Muscle layer of colon (tissue), 2 donors: ENCODE results near the gene ALPK3.
"Not testable (repeated sequence)": the region's sequence is repeated elsewhere in the genome, so short reads cannot be mapped to it uniquely, and the experiment has no call there.

Source experiments
- H3K27ac ChIP-seq: one replicate; pipeline ENCODE4 v1.7.0; 2013; ENCODE audit warnings: low read depth, mild to moderate bottlenecking, low read length, moderate library complexity
- H3K27me3 ChIP-seq, 2 donors: one replicate each; pipeline ENCODE4 v1.7.0; 2013; ENCODE audit warnings: low read length in 2 of 2, mild to moderate bottlenecking in 2 of 2; ENCODE audit not compliant: insufficient read depth in 2 of 2, control insufficient read depth in 1 of 2
- H3K36me3 ChIP-seq: one replicate; pipeline ENCODE4 v1.7.0; 2013; ENCODE audit warnings: mild to moderate bottlenecking, low read length; ENCODE audit not compliant: insufficient read depth
- H3K4me1 ChIP-seq: one replicate; pipeline ENCODE4 v1.7.0; 2013; ENCODE audit warnings: mild to moderate bottlenecking, low read length; ENCODE audit not compliant: insufficient read depth
- H3K4me3 ChIP-seq, 2 donors: one replicate each; pipeline ENCODE4 v1.7.0; 2013; ENCODE audit warnings: low read length in 2 of 2, low read depth in 1 of 2, mild to moderate bottlenecking in 1 of 2, moderate library complexity in 1 of 2
- H3K9ac ChIP-seq: one replicate; pipeline ENCODE4 v1.7.0; 2013; ENCODE audit warnings: low read length
- H3K9me3 ChIP-seq: one replicate; pipeline ENCODE4 v1.7.0; 2013; ENCODE audit warnings: mild to moderate bottlenecking, low read length
- donor health status: abdominal sarcoma.
- donor health status: Adenocarcinoma of cecum.

The ALPK3 gene

DNA sequence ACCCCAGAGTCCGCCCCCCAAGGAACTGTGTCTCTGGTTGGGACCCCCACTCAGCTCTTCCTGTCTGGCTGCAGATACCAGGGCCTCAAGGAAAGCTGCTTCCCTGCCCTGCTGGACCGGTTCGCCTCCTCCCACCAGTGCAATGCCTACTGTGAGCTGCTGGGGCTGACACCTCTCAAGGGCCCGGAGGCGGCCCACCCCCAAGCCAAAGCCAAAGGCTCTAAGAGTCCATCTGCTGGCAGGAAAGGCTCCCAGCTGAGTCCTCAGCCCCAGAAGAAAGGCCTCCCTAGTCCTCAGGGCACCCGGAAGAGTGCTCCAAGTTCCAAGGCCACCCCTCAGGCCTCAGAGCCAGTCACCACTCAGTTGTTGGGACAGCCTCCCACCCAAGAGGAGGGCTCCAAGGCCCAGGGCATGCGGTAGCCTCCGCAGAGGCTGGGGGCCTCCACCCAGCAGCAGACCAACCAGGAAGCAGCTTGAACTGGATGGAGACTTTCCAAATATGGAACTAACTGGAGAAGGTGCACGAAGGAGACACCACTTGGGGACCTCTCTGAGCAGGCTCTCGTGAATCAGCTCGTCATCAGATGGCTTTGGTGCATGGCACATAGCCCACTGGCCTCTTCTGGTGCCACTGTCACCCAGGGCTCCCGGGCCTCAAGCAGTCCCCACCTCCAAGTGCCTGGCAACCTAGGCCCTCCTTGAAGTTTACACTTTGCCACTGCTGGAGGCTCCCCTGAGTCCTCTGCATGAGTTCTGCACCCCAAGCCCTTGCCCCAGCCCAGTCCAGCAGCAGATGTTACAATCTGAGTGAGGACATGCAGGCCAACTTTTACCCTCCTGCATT, 51.1 kb downstream of the ALPK3 start:
- Histone ChIP-seq H3K27ac (no peak overlapping the region), H3K27me3 (no peaks in the 10 kb centered on the region), H3K9ac (no peak overlapping the region), H3K9me3 (no peaks in the 10 kb centered on the region), H3K4me3 (no peak overlapping the region), H3K36me3 (peaks cover 12% of the 10 kb centered on the region), H3K4me1 (peaks cover 7% of the 10 kb centered on the region)

DNA sequence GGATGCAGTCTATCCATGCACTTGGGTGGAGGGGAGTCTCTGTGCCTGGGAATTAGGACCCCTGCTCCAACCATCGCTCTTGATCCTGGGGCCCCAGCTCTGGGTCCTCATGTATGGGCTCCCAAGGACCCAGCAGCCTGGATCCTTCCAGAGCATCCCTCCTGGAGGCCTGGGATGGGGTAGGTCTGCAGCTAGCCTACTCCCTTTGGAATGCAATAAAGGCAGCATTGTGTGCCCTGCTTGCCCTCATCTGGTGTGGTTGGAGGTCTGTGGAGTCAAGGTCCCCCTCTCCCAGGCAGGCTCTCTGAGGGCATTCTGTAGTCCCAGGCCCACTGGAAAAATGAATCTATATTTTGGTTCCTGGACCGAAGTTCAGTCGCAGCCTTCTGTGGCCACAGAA, 52.4 kb downstream of the ALPK3 start:
- Histone ChIP-seq H3K9me3 (no peaks in the 10 kb centered on the region), H3K27ac (no peak overlapping the region), H3K9ac (no peak overlapping the region), H3K36me3 (peaks cover 1% of the 10 kb centered on the region), H3K27me3 (no peaks in the 10 kb centered on the region), H3K4me3 (no peak overlapping the region), H3K4me1 (no peaks in the 10 kb centered on the region)

DNA sequence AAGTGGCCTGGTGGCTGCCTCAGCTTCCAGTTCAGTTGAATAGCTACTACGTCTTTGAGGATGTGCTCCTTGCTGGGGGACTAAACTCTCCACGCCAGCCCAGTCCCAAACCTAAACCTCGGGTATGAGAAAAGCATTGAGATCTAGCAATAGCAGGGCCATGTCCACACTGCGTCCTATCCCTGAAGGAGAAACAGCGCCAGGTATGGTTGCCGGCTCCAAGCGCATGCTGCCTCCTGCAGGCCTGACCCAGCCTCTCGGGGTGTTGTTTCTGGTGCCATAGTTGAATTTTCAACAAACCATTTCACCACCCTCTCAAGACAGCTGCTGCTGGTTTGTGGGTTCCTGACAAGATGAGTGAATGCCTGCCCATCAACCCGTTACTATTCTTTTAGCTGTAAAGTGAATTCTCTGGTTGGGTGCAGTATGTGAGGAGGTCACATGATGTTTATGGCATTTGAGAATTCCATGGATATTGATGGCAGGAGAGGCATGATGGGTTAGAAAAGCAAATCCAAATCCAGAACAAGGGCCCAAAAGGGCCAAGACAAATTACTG, 54.4 kb downstream of the ALPK3 start:
- Histone ChIP-seq H3K27me3 (no peaks in the 10 kb centered on the region), H3K4me3 (no peak overlapping the region), H3K36me3 (no peaks in the 10 kb centered on the region), H3K4me1 (no peaks in the 10 kb centered on the region), H3K9me3 (no peaks in the 10 kb centered on the region), H3K9ac (no peak overlapping the region), H3K27ac (no peak overlapping the region)

DNA sequence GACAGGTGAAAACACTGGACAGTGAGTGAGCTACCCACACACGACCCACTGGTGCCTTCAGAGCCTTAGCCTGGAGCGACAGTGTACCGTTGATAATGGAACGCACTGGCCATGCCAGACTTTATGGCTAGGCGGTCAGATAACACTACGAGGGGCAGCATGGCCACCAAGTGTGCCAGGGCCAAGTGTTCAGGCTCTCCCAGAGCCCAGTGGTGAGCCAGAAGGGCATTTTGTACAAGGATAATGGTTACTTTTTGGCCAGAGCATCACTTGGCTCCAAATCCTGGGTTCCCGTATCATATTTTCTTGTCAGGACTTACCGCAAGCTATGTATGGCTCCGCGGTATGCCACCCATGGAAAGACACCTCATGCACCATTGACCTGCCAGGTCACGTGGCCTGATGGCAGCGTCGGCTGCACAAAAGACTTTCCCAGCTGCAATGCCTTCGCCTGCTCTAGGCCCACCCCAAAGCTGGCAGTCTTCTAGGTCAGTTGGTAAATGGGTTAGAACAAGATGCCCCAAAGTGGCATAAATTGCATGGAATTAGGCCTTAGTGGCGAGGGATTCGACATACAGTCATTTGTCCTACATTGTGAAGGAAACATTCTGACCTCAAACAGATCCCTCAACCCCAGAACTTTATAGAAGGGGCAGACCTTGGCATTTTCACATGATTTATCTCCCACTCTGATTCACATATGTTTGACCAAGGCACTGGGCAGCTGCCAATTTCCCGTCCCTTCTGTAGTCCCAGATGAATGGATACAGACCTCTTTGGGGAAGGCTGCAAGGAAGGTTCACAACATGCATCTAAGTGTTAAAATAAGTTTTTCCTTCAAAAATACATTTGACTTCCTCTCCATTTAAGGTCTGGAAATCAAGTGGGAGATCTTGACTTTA, 55.1 kb downstream of the ALPK3 start:
- H3K36me3 ChIP-seq = no peaks in the 10 kb centered on the region
- H3K4me3 ChIP-seq = no peak overlapping the region
- no peaks in the 10 kb centered on the region for H3K9me3 ChIP-seq
- no peaks in the 10 kb centered on the region for H3K27me3 ChIP-seq
- H3K4me1 ChIP-seq = no peaks in the 10 kb centered on the region
- no peak overlapping the region for H3K9ac ChIP-seq
- no peak overlapping the region for H3K27ac ChIP-seq

DNA sequence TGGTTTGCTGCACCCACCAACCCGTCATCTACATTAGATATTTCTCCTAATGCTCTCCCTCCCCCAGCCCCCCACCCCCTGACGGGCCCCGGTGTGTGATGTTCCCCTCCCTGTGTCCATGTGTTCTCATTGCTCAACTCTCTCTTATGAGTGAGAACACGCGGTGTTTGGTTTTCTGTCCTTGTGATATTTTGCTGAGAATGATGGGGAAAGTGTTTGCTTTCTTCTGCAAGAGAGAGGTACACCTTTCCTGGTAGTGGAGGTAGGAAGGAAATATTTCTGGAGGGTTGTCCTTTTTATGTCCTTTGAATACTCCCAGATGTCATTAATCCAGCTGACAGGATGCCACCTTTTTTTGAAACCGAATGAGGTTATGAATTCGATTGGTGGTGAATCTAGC, 56.8 kb downstream of the ALPK3 start:
- no peaks in the 10 kb centered on the region for H3K9me3 ChIP-seq
- no peak overlapping the region for H3K4me3 ChIP-seq
- H3K36me3 ChIP-seq = no peaks in the 10 kb centered on the region
- H3K27ac ChIP-seq = no peak overlapping the region
- H3K27me3 ChIP-seq = no peaks in the 10 kb centered on the region
- no peak overlapping the region for H3K9ac ChIP-seq
- no peaks in the 10 kb centered on the region for H3K4me1 ChIP-seq

DNA sequence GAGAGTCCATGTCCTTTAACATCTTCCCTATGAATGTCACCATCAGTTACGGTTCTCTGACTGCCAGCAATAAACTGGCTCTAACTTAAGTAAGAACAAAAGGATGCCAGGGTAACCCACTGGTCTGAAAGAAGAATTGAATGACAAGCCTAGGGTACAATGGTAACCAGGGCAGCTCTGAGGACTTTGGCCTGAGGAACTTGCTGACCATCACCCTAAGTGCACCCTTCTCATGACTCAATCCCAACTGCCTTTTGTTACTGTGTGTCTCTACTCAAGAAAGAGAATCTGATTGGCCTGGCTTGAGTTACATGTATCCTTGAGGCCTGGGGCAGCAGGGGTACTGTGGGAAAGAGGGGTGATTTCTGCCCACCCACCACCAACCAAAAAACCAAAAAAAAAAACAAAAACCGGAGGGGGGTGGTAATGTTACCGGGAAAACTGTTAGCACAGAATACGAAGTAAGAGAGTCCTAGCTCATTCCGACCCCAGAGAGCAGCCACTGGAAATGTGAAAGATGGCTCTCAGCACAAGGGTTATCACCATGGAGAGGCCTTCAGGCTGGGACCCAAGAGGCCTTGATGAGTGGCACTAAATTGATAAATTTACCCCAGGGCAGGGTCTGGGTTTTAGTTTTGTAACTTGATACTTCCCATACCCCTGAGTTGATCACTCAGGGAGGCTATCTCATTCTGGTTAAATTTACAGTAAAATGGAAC, 58.0 kb downstream of the ALPK3 start:
- no peaks in the 10 kb centered on the region for H3K9me3 ChIP-seq
- no peak overlapping the region for H3K27ac ChIP-seq
- H3K27me3 ChIP-seq = no peaks in the 10 kb centered on the region
- H3K4me3 ChIP-seq = no peak overlapping the region
- H3K36me3 ChIP-seq = no peaks in the 10 kb centered on the region
- H3K9ac ChIP-seq = no peak overlapping the region
- no peaks in the 10 kb centered on the region for H3K4me1 ChIP-seq

DNA sequence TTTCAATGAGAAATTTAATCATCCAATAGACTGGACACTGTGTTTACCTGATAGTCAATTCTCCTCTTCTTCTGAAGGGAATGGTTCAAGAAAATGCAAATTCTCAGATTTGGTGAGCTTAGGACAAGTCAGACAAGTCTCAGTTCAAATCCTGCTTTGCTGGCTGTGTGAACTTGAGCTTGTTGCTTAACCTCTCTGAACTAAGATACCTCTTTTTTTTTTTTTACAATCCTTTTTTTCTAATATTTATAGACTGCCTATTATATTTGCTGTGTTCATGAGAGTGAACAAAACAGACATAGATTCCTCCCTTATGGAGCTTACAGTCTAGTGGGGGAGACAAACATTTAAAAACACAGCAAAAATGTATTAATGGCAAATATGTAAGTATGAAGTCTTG, 59.1 kb downstream of the ALPK3 start:
- H3K4me1 ChIP-seq = no peaks in the 10 kb centered on the region
- H3K9ac ChIP-seq = no peak overlapping the region
- no peaks in the 10 kb centered on the region for H3K27me3 ChIP-seq
- no peaks in the 10 kb centered on the region for H3K36me3 ChIP-seq
- no peaks in the 10 kb centered on the region for H3K9me3 ChIP-seq
- H3K4me3 ChIP-seq = no peak overlapping the region
- no peak overlapping the region for H3K27ac ChIP-seq

DNA sequence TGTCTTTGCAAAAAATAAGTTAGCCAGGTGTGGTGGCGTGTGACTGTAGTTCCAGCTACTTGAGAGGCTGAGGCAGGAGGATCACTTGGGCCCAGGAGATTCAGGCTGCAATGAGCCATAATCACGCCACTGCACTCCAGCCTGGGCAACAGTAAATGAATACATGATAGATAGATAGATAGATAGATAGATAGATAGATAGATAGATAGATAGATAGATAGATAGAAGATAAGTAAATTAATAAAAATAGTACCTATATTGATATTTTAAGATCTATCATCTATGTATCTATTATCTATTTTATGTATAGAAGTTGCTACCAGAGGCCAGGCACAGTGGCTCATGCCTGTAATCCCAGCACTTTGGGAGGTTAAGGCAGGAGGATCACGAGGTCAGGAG, 60.5 kb downstream of the ALPK3 start:
- not testable (repeated sequence) for H3K36me3 ChIP-seq, H3K9ac ChIP-seq, H3K4me1 ChIP-seq, H3K27ac ChIP-seq, H3K9me3 ChIP-seq, H3K27me3 ChIP-seq, H3K4me3 ChIP-seq

DNA sequence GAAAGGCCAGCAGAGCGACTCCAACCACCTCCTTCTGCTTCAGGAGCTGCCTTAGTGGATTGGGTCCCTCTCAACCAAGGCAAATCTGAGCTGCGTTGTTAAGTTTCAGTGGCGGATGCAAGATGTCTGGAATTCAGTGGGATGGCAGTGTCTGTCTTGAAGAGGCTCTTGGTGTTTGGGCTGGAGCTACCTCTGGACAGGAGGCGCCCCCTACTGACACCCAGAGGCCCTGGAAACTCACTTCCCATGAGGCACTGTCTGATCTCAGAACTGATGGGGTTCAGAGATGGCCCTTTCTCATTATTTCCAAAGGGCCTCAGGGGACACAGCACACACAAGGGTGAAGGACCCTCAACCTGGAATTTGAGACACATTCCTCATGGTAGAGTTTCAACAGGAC, 61.3 kb downstream of the ALPK3 start:
- Histone ChIP-seq H3K4me1 (no peaks in the 10 kb centered on the region), H3K27me3 (no peaks in the 10 kb centered on the region), H3K36me3 (no peaks in the 10 kb centered on the region), H3K4me3 (no peak overlapping the region), H3K9me3 (no peaks in the 10 kb centered on the region), H3K27ac (no peak overlapping the region), H3K9ac (no peak overlapping the region)

DNA sequence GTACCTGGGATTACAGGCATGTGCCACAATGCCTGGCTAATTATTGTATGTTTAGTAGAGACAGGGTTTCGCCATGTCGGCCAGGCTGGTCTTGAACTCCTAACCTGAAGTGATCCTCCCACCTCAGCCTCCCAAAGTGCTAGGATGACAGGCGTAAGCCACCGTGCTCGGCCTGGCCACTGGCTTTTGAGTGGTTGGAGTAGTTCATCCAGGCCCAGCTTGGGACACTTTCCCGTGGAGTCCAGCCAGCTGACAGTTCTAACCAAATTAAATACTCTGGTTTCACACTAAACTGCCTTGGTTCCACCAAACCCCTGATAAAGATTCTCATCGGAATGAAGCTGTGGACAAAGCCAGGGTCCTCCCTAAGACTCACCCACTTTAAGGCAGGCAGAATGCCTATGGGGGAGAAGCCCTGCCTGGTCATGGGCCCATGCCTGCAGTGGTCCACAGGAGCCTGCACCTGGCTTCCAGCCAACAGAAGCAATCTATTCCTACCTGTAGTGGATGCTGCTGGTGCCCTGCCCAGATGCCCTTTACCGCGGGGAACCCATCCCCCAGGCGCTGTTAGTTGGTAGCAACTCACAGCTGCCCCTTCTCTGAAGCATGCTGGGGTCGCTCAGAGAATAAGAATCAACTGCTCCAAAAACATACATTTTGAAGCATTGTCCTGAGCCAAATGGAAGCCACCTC, 62.1 kb downstream of the ALPK3 start:
- no peak overlapping the region for H3K27ac ChIP-seq
- H3K36me3 ChIP-seq = no peaks in the 10 kb centered on the region
- H3K4me3 ChIP-seq = no peak overlapping the region
- H3K27me3 ChIP-seq = no peaks in the 10 kb centered on the region
- no peak overlapping the region for H3K9ac ChIP-seq
- no peaks in the 10 kb centered on the region for H3K9me3 ChIP-seq
- no peaks in the 10 kb centered on the region for H3K4me1 ChIP-seq

DNA sequence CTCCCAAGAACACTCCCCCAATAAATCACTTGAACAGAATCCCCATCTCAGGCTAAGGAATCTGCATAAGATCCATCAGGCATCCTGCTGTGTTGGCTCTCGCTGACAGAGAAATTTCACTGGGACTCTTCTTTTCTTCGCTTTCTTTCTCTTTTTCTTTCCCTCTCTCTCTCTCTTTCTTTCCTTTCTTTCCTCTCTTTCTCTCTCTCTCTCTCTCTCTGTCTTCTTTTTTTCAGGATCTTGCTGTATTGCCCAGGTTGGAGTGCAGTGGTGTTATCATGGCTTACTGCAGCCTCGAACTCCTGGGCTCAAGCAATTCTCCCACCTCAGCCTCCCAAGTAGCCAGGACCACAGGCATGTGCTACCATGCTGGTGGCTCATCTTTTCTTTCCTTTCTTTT, 62.9 kb downstream of the ALPK3 start:
- H3K27me3 ChIP-seq = no peaks in the 10 kb centered on the region
- H3K36me3 ChIP-seq = no peaks in the 10 kb centered on the region
- no peak overlapping the region for H3K27ac ChIP-seq
- H3K4me3 ChIP-seq = no peak overlapping the region
- no peaks in the 10 kb centered on the region for H3K9me3 ChIP-seq
- H3K9ac ChIP-seq = no peak overlapping the region
- no peaks in the 10 kb centered on the region for H3K4me1 ChIP-seq
